ENCODE measurements around the gene MARCO.

DNA sequence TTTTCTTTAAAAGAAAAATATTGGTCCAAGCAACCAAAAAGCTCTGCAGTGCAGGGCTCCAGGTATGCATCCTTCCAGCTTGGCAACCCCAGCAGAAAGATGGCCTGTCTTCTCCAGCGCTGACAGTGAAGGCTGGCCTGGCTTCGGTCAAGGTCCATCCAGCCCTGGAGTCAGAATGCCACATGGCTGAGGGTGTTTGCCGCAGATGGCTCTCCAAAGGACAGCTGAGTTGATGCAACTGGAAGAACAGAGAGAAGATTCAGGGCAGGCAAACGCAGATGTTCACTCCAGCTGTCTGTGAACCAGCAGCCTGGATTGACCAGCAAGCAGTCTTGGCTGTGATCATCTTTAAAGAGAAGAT lies 51.4 kb downstream of the MARCO start:
- TF ChIP-seq, protein P1, sequence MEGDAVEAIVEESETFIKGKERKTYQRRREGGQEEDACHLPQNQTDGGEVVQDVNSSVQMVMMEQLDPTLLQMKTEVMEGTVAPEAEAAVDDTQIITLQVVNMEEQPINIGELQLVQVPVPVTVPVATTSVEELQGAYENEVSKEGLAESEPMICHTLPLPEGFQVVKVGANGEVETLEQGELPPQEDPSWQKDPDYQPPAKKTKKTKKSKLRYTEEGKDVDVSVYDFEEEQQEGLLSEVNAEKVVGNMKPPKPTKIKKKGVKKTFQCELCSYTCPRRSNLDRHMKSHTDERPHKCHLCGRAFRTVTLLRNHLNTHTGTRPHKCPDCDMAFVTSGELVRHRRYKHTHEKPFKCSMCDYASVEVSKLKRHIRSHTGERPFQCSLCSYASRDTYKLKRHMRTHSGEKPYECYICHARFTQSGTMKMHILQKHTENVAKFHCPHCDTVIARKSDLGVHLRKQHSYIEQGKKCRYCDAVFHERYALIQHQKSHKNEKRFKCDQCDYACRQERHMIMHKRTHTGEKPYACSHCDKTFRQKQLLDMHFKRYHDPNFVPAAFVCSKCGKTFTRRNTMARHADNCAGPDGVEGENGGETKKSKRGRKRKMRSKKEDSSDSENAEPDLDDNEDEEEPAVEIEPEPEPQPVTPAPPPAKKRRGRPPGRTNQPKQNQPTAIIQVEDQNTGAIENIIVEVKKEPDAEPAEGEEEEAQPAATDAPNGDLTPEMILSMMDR (IDR thresholded peaks at IDR 0.05 in 2 of 3, conservative IDR thresholded peaks at IDR 0.05 in 1 of 3; ENCODE audit: control insufficient read depth in 2 of 3, extremely low read depth in 1 of 3, insufficient read depth in 1 of 3, low read depth in 3 of 3, low read length in 3 of 3): no peak
- no peak for TF ChIP-seq NFIC (IDR thresholded peaks at IDR 0.05; ENCODE audit: low read depth, low read length)
- TF ChIP-seq NFYB (IDR thresholded peaks at IDR 0.05; ENCODE audit: insufficient read depth, low read depth, low read length): no peak
- no peak for TF ChIP-seq FOXM1 (IDR thresholded peaks at IDR 0.05; ENCODE audit: low read depth, low read length)
- TF ChIP-seq MYB (IDR thresholded peaks at IDR 0.05; ENCODE audit: borderline replicate concordance, low read depth, low read length): no peak
- TF ChIP-seq SP1 (IDR thresholded peaks at IDR 0.05; ENCODE audit: low read depth, low read length): no peak
